Measurements from ENCODE around the gene SURF4. TPM values are rescaled to one million over a fixed set of nuclear protein-coding genes. Genes with fewer than 3 reads are reported as not detected.

Gene SURF4
- total and polyA plus RNA-seq, 2 of the 13 experiments (the other 11 are each of a cell fraction or from before 2014, with no cell fraction given), result 220 to 265 TPM

DNA sequence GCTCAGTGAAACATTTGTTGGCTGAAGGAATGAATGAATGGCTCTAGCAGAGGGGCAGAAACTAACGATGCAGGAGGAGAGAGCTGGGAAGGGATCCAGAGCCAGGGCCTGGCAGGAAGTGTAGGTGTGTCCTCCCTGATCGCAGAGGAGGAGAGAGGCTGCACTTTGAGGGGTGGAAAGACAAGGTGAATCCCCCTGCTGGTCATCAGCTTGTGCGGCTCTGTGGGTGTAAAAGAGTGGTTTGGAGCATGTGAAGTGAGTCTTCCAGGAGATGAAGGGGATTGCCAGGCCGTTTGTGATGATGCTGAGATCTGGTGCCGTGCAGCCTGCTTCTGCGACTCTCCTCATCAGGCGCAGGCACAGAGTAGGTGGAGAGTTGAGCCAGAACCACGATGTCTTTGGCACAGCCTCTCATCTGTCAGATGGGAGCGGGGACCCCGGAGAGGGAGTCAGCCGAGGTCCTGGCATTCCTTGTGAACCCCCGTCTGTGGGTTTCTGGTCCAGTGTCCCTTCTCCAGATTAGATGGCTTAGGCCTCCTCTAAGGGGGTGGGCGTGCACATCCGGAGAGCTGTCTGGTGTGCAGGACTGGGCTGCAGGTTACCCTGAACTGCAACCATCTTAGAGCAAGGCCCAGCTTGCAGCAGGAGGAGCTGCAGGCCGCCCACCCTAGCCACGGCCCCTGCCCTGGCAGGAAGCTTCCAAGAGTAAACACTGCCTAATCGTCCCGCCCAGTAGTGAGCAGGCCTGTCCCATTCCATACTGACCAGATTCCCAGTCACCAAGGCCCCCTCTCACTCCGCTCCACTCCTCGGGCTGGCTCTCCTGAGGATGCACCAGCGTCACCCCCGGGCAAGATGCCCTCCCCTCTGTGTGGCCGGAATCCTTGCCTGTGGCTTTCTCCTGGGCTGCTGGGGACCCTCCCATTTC lies 46.0 kb upstream of the SURF4 start, which contains the start of gene ADAMTS13 (continued):
- TF ChIP-seq, protein P1, sequence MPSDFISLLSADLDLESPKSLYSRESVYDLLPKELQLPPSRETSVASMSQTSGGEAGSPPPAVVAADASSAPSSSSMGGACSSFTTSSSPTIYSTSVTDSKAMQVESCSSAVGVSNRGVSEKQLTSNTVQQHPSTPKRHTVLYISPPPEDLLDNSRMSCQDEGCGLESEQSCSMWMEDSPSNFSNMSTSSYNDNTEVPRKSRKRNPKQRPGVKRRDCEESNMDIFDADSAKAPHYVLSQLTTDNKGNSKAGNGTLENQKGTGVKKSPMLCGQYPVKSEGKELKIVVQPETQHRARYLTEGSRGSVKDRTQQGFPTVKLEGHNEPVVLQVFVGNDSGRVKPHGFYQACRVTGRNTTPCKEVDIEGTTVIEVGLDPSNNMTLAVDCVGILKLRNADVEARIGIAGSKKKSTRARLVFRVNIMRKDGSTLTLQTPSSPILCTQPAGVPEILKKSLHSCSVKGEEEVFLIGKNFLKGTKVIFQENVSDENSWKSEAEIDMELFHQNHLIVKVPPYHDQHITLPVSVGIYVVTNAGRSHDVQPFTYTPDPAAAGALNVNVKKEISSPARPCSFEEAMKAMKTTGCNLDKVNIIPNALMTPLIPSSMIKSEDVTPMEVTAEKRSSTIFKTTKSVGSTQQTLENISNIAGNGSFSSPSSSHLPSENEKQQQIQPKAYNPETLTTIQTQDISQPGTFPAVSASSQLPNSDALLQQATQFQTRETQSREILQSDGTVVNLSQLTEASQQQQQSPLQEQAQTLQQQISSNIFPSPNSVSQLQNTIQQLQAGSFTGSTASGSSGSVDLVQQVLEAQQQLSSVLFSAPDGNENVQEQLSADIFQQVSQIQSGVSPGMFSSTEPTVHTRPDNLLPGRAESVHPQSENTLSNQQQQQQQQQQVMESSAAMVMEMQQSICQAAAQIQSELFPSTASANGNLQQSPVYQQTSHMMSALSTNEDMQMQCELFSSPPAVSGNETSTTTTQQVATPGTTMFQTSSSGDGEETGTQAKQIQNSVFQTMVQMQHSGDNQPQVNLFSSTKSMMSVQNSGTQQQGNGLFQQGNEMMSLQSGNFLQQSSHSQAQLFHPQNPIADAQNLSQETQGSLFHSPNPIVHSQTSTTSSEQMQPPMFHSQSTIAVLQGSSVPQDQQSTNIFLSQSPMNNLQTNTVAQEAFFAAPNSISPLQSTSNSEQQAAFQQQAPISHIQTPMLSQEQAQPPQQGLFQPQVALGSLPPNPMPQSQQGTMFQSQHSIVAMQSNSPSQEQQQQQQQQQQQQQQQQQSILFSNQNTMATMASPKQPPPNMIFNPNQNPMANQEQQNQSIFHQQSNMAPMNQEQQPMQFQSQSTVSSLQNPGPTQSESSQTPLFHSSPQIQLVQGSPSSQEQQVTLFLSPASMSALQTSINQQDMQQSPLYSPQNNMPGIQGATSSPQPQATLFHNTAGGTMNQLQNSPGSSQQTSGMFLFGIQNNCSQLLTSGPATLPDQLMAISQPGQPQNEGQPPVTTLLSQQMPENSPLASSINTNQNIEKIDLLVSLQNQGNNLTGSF (CRISPR knock-in tag; IDR thresholded peaks at IDR 0.05), result 0 out of 2 replicates have a peak, but pooled peaks have one; percentile 31
- TF ChIP-seq, protein P2, sequence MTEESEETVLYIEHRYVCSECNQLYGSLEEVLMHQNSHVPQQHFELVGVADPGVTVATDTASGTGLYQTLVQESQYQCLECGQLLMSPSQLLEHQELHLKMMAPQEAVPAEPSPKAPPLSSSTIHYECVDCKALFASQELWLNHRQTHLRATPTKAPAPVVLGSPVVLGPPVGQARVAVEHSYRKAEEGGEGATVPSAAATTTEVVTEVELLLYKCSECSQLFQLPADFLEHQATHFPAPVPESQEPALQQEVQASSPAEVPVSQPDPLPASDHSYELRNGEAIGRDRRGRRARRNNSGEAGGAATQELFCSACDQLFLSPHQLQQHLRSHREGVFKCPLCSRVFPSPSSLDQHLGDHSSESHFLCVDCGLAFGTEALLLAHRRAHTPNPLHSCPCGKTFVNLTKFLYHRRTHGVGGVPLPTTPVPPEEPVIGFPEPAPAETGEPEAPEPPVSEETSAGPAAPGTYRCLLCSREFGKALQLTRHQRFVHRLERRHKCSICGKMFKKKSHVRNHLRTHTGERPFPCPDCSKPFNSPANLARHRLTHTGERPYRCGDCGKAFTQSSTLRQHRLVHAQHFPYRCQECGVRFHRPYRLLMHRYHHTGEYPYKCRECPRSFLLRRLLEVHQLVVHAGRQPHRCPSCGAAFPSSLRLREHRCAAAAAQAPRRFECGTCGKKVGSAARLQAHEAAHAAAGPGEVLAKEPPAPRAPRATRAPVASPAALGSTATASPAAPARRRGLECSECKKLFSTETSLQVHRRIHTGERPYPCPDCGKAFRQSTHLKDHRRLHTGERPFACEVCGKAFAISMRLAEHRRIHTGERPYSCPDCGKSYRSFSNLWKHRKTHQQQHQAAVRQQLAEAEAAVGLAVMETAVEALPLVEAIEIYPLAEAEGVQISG (CRISPR knock-in tag; IDR thresholded peaks at IDR 0.05), result peak; percentile 84
- TF ChIP-seq ZNF614 (CRISPR knock-in tag; IDR thresholded peaks at IDR 0.05; ENCODE audit: borderline replicate concordance) (no peak), CCAR2 (optimal IDR thresholded peaks at IDR 0.05; ENCODE audit: low read depth, low read length) (no peak), ZNF780A (CRISPR knock-in tag; IDR thresholded peaks at IDR 0.05) (no peak), SMARCC2 (IDR thresholded peaks at IDR 0.05) (no peak), NKX3-1 (CRISPR knock-in tag; IDR thresholded peaks at IDR 0.05) (0 out of 2 replicates have a peak, but pooled peaks have one; percentile 17), ETV5 (CRISPR knock-in tag; IDR thresholded peaks at IDR 0.05; ENCODE audit: borderline replicate concordance) (peak; percentile 50), NONO (IDR thresholded peaks at IDR 0.05) (no peak), NONO (CRISPR knock-in tag; conservative IDR thresholded peaks at IDR 0.05) (0 out of 2 replicates have a peak, but pooled peaks have one; percentile 60)
- TF ChIP-seq, protein P3, sequence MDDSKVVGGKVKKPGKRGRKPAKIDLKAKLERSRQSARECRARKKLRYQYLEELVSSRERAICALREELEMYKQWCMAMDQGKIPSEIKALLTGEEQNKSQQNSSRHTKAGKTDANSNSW (CRISPR knock-in tag; IDR thresholded peaks at IDR 0.05; ENCODE audit: borderline replicate concordance), result no peak
- TF ChIP-seq, protein P4, sequence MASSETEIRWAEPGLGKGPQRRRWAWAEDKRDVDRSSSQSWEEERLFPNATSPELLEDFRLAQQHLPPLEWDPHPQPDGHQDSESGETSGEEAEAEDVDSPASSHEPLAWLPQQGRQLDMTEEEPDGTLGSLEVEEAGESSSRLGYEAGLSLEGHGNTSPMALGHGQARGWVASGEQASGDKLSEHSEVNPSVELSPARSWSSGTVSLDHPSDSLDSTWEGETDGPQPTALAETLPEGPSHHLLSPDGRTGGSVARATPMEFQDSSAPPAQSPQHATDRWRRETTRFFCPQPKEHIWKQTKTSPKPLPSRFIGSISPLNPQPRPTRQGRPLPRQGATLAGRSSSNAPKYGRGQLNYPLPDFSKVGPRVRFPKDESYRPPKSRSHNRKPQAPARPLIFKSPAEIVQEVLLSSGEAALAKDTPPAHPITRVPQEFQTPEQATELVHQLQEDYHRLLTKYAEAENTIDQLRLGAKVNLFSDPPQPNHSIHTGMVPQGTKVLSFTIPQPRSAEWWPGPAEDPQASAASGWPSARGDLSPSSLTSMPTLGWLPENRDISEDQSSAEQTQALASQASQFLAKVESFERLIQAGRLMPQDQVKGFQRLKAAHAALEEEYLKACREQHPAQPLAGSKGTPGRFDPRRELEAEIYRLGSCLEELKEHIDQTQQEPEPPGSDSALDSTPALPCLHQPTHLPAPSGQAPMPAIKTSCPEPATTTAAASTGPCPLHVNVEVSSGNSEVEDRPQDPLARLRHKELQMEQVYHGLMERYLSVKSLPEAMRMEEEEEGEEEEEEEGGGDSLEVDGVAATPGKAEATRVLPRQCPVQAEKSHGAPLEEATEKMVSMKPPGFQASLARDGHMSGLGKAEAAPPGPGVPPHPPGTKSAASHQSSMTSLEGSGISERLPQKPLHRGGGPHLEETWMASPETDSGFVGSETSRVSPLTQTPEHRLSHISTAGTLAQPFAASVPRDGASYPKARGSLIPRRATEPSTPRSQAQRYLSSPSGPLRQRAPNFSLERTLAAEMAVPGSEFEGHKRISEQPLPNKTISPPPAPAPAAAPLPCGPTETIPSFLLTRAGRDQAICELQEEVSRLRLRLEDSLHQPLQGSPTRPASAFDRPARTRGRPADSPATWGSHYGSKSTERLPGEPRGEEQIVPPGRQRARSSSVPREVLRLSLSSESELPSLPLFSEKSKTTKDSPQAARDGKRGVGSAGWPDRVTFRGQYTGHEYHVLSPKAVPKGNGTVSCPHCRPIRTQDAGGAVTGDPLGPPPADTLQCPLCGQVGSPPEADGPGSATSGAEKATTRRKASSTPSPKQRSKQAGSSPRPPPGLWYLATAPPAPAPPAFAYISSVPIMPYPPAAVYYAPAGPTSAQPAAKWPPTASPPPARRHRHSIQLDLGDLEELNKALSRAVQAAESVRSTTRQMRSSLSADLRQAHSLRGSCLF (CRISPR knock-in tag; IDR thresholded peaks at IDR 0.05; ENCODE audit: borderline replicate concordance), result no peak
